ENCODE measurements around the gene GHRHR.

The GHRHR gene

GRCh38 chr7:30979027-30979426 lies 15.3 kb downstream of the GHRHR start:
- H3K27ac Mint-ChIP-seq = no peak overlapping the region
- H3K4me1 Mint-ChIP-seq (ENCODE audit: low read depth) = peaks cover 4% of the 10 kb centered on the region
- no peaks in the 10 kb centered on the region for H3K9me3 Mint-ChIP-seq
- no peak for DNase-seq
- H3K4me3 Mint-ChIP-seq = no peak overlapping the region
- no peaks in the 10 kb centered on the region for H3K36me3 Mint-ChIP-seq (ENCODE audit: low read depth)
- H3K27me3 Mint-ChIP-seq = peaks cover 31% of the 10 kb centered on the region

- DNase-seq = no peak
- Mint-ChIP-seq H3K9me3 (no peaks in the 10 kb centered on the region), H3K27me3 (peaks cover 39% of the 10 kb centered on the region), H3K36me3 (ENCODE audit: low read depth) (no peaks in the 10 kb centered on the region), H3K4me1 (ENCODE audit: low read depth) (peaks cover 4% of the 10 kb centered on the region), H3K4me3 (no peak overlapping the region), H3K27ac (no peak overlapping the region)
These were observed 16.4 kb downstream of the GHRHR start for GRCh38 chr7:30980194-30980593.

- DNase-seq = no peak
- Mint-ChIP-seq H3K27ac (no peak overlapping the region), H3K27me3 (peaks cover 41% of the 10 kb centered on the region), H3K4me1 (ENCODE audit: low read depth) (peaks cover 4% of the 10 kb centered on the region), H3K4me3 (no peak overlapping the region), H3K36me3 (ENCODE audit: low read depth) (no peaks in the 10 kb centered on the region), H3K9me3 (no peaks in the 10 kb centered on the region)
These were observed 17.0 kb downstream of the GHRHR start for GRCh38 chr7:30980751-30981150.

- DNase-seq = peak; percentile 86
- Mint-ChIP-seq H3K36me3 (ENCODE audit: low read depth) (no peaks in the 10 kb centered on the region), H3K27me3 (peaks cover 51% of the 10 kb centered on the region), H3K4me1 (ENCODE audit: low read depth) (peaks cover 4% of the 10 kb centered on the region), H3K27ac (no peak overlapping the region), H3K4me3 (no peak overlapping the region), H3K9me3 (no peaks in the 10 kb centered on the region)
These were observed 19.5 kb downstream of the GHRHR start for GRCh38 chr7:30983042-30983913.

GRCh38 chr7:30983914-30984247 lies 20.1 kb downstream of the GHRHR start:
- H3K27me3 Mint-ChIP-seq = peaks cover 51% of the 10 kb centered on the region
- H3K36me3 Mint-ChIP-seq (ENCODE audit: low read depth) = no peaks in the 10 kb centered on the region
- H3K4me3 Mint-ChIP-seq = no peak overlapping the region
- DNase-seq = no peak
- no peaks in the 10 kb centered on the region for H3K9me3 Mint-ChIP-seq
- peaks cover 4% of the 10 kb centered on the region for H3K4me1 Mint-ChIP-seq (ENCODE audit: low read depth)
- no peak overlapping the region for H3K27ac Mint-ChIP-seq

- DNase-seq = no peak
- Mint-ChIP-seq H3K4me1 (ENCODE audit: low read depth) (peaks cover 4% of the 10 kb centered on the region), H3K9me3 (no peaks in the 10 kb centered on the region), H3K4me3 (no peak overlapping the region), H3K27ac (no peak overlapping the region), H3K36me3 (ENCODE audit: low read depth) (no peaks in the 10 kb centered on the region), H3K27me3 (peaks cover 49% of the 10 kb centered on the region)
These were observed 20.8 kb downstream of the GHRHR start for GRCh38 chr7:30984359-30985107.

GRCh38 chr7:30985756-30986155 lies 22.0 kb downstream of the GHRHR start:
- peaks cover 4% of the 10 kb centered on the region for H3K4me1 Mint-ChIP-seq (ENCODE audit: low read depth)
- H3K4me3 Mint-ChIP-seq = no peak overlapping the region
- DNase-seq = no peak
- no peak overlapping the region for H3K27ac Mint-ChIP-seq
- no peaks in the 10 kb centered on the region for H3K9me3 Mint-ChIP-seq
- no peaks in the 10 kb centered on the region for H3K36me3 Mint-ChIP-seq (ENCODE audit: low read depth)
- peaks cover 49% of the 10 kb centered on the region for H3K27me3 Mint-ChIP-seq

GRCh38 chr7:30986331-30986730 lies 22.6 kb downstream of the GHRHR start:
- peaks cover 4% of the 10 kb centered on the region for H3K4me1 Mint-ChIP-seq (ENCODE audit: low read depth)
- no peak for DNase-seq
- H3K9me3 Mint-ChIP-seq = no peaks in the 10 kb centered on the region
- no peak overlapping the region for H3K4me3 Mint-ChIP-seq
- H3K27ac Mint-ChIP-seq = no peak overlapping the region
- H3K36me3 Mint-ChIP-seq (ENCODE audit: low read depth) = no peaks in the 10 kb centered on the region
- peaks cover 49% of the 10 kb centered on the region for H3K27me3 Mint-ChIP-seq

GRCh38 chr7:30986738-30987137 lies 23.0 kb downstream of the GHRHR start:
- no peaks in the 10 kb centered on the region for H3K9me3 Mint-ChIP-seq
- no peak for DNase-seq
- peaks cover 4% of the 10 kb centered on the region for H3K4me1 Mint-ChIP-seq (ENCODE audit: low read depth)
- peaks cover 49% of the 10 kb centered on the region for H3K27me3 Mint-ChIP-seq
- H3K36me3 Mint-ChIP-seq (ENCODE audit: low read depth) = no peaks in the 10 kb centered on the region
- no peak overlapping the region for H3K27ac Mint-ChIP-seq
- H3K4me3 Mint-ChIP-seq = no peak overlapping the region

GRCh38 chr7:30987178-30987577 lies 23.4 kb downstream of the GHRHR start:
- H3K27me3 Mint-ChIP-seq = peaks cover 49% of the 10 kb centered on the region
- no peak for DNase-seq
- peaks cover 4% of the 10 kb centered on the region for H3K4me1 Mint-ChIP-seq (ENCODE audit: low read depth)
- no peak overlapping the region for H3K27ac Mint-ChIP-seq
- no peak overlapping the region for H3K4me3 Mint-ChIP-seq
- no peaks in the 10 kb centered on the region for H3K9me3 Mint-ChIP-seq
- H3K36me3 Mint-ChIP-seq (ENCODE audit: low read depth) = no peaks in the 10 kb centered on the region

- H3K36me3 Mint-ChIP-seq (ENCODE audit: low read depth) = no peaks in the 10 kb centered on the region
- H3K27ac Mint-ChIP-seq = no peak overlapping the region
- peaks cover 4% of the 10 kb centered on the region for H3K4me1 Mint-ChIP-seq (ENCODE audit: low read depth)
- peaks cover 47% of the 10 kb centered on the region for H3K27me3 Mint-ChIP-seq
- no peaks in the 10 kb centered on the region for H3K9me3 Mint-ChIP-seq
- no peak for DNase-seq
- no peak overlapping the region for H3K4me3 Mint-ChIP-seq
These were observed 24.2 kb downstream of the GHRHR start for GRCh38 chr7:30987936-30988335.

GRCh38 chr7:30988351-30989005 lies 24.7 kb downstream of the GHRHR start:
- Mint-ChIP-seq H3K27me3 (peaks cover 42% of the 10 kb centered on the region), H3K9me3 (no peaks in the 10 kb centered on the region), H3K4me1 (ENCODE audit: low read depth) (peaks cover 3% of the 10 kb centered on the region), H3K36me3 (ENCODE audit: low read depth) (no peaks in the 10 kb centered on the region), H3K4me3 (no peak overlapping the region), H3K27ac (no peak overlapping the region)
- DNase-seq = no peak

GRCh38 chr7:30989008-30989823 lies 25.5 kb downstream of the GHRHR start:
- peaks cover 36% of the 10 kb centered on the region for H3K27me3 Mint-ChIP-seq
- no peaks in the 10 kb centered on the region for H3K36me3 Mint-ChIP-seq (ENCODE audit: low read depth)
- H3K27ac Mint-ChIP-seq = no peak overlapping the region
- H3K9me3 Mint-ChIP-seq = no peaks in the 10 kb centered on the region
- no peak for DNase-seq
- H3K4me1 Mint-ChIP-seq (ENCODE audit: low read depth) = no peaks in the 10 kb centered on the region
- H3K4me3 Mint-ChIP-seq = no peak overlapping the region
